HG03520 (cell line): ENCODE results near the gene TRIM13.
"Not testable (repeated sequence)": the region's sequence is repeated elsewhere in the genome, so short reads cannot be mapped to it uniquely, and the experiment has no call there.

Source experiments
- ATAC-seq: cut with Tn5 transposase; IDR thresholded peaks from one replicate; pipeline ENCODE4 v1.9.1; 2021; ENCODE audit warnings: mild to moderate bottlenecking, moderate library complexity; ENCODE audit not compliant: unreplicated experiment

TRIM13 gene, protein sequence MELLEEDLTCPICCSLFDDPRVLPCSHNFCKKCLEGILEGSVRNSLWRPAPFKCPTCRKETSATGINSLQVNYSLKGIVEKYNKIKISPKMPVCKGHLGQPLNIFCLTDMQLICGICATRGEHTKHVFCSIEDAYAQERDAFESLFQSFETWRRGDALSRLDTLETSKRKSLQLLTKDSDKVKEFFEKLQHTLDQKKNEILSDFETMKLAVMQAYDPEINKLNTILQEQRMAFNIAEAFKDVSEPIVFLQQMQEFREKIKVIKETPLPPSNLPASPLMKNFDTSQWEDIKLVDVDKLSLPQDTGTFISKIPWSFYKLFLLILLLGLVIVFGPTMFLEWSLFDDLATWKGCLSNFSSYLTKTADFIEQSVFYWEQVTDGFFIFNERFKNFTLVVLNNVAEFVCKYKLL

DNA sequence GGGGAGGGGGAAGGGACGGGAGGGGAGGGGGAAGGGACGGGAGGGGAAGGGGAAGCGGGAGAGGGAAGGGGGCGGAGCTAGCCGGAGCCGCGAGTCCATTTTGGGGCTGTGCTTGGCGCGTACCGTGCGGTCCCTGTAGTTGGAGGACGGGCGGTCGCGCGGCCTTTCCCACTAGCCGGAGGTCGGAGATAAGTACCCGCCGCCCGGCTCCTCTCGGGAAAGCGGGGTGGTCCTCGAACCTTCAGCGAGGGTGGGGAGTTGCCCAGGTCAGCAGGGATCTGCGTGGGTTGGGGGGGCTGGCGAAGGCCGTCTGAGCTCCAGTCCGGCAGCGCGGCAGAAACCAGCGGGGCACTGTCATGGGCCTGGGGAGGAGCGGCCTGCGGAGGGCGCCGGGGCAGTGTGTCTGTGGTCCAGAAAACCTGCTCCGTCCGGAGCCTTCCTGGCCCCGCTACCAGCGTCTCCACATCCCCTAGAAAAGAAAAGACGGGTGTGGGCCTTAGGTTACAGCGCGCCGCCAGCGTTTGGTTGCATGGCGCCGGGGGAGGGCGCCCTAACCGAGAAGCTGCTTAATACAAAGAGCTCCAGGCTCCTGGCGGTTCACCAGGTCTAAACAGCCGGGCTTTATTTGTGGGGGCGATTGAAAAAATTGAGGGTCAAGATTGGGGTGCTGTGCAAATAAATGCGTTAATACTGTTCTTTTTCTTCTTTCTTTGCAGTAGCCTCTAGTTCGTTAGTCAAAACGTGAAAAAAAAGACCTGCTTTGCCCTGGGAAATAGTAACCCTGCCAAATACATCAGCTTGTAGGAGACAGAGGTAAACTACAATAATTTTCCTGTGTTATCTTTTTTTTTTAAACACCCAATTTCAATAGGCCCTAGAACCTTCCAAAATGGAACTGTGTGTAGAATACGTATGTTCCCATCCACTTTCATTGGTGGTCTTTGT is at the start of gene TRIM13:
Gene TRIM13, plus strand, starts transcription at position 92 of the 945 bp plus-strand sequence. CDS start 14,899 bp downstream, outside the sequence.
- peak; percentile 74 for ATAC-seq

- not testable (repeated sequence) for ATAC-seq
Observed at GRCh38 chr13:49948777-49949270, 48.0 kb upstream of the TRIM13 start.

- ATAC-seq, result no peak
Observed at GRCh38 chr13:49951754-49952535, 44.9 kb upstream of the TRIM13 start.

DNA sequence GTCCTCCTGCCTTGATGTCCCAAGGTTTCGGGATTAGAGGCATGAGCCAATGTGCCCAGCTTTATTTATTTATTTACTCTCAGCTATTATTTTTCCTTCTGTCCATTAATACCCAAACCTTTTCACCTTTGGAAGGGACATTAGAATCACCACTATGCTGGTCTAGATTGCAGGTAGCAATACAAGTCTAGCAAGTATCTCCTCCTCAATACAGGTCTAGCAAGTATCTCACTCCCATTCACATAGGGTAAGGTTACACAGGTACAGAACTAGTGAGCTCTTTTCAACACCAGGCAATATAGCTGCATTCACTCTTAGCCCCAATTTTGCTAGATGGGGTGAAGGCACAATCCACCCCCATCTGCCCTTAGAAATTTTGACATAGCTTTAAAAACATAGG is 43.3 kb upstream of the TRIM13 start:
- no peak for ATAC-seq

GRCh38 chr13:49954674-49955455 is 42.0 kb upstream of the TRIM13 start:
- no peak for ATAC-seq

DNA sequence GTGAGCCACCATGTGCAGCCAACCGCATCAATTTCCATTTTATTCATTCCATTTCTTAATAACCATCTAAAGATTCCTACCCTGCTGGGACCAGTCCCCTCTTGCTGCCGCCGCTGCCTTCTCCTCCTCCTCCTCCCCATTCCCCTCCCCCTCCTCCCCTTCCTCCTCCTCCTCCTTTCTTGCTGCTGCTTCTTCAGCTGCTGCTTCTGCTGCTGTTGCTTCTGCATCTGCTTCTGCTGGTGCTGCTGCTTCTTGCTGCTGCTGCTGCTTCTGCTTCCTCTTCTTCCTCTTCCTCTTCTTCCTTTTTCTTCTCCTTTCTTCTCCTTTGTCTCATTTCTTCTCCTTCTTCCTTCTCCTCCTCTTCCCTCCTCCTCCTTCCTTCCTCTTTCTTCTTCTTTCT is 40.7 kb upstream of the TRIM13 start:
- no peak for ATAC-seq

DNA sequence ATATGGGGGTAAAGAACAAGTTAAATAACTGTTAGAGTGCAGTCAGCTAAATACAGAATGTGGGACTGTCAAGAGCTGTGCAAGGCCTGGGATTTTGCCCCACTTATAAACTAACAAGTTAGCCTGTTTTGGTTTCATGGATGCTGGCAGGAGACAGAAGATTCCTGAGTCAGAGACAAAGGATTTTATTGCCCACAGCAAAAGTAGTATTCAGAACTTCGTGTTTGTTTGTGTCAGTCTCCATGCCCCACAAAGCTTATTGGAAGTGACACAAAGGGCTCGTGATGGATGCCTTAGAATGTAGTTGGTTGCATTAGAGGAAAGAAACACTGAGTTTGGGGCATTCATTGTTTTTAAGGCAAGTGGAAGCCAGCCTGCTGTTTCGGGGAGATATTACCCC is 38.5 kb upstream of the TRIM13 start:
- no peak for ATAC-seq

DNA sequence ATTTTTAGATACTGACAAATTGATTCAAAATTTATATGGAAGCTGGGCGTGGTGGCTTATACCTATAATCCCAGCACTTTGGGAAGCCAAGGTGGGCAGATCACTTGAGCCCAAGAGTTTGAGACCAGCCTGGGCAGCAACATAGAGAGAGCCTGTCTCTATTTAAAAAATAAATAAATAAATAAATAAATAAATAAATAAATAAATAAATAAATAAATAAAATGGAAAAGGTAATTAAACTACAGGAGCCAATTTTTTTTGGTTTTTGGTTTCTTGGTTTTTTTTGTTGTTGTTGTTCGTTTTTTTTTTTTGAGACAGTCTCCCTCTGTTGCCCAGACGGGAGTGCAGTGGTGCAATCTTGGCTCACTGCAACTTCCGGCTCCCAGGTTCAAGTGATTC is 29.4 kb upstream of the TRIM13 start:
- ATAC-seq, result no peak

GRCh38 chr13:49972709-49973108 is 24.1 kb upstream of the TRIM13 start:
- ATAC-seq, result no peak

DNA sequence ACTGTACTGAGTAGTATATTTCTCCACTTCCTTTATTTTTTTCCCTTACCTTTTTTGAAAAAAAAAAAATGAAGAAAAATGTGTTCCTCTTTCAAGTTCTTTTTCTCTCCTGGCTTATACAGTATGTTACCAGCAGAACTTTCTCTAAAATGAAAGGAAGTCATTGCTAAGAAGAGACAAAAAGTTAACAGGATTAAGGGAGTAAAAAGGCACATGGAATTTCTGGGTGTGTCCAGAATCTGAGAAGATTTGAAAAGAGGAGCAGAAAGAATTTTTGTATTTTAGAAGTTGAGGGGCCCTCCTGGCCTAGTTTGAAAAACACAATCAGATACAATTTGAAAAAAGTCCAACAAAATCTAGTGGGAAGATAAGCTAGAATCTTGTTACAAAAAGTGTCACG is 21.0 kb upstream of the TRIM13 start:
- no peak for ATAC-seq

- peak; percentile 67 for ATAC-seq
Observed at GRCh38 chr13:49976314-49977258, 20.3 kb upstream of the TRIM13 start.

DNA sequence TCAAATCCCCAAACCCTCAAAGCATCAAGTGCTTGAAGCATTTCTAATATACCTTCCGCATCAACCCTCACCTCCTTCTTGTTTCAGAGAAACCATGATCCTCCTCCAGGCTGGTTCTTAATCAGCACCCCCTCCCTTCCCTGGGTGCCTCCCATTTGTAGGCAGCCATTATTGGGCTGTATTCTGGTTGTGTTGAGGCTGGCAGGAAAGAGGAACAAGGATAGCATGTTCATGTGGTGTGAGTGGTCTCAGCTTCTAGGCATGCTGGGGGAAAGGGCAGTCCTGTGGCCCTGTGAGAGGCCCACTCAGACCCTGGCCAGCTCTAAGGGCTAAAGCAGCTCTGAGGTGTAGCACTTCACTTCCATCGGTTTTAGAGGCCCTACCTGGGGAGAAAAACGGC is 18.9 kb upstream of the TRIM13 start:
- ATAC-seq, result no peak

- no peak for ATAC-seq
Observed at GRCh38 chr13:49980266-49980665, 16.6 kb upstream of the TRIM13 start.

DNA sequence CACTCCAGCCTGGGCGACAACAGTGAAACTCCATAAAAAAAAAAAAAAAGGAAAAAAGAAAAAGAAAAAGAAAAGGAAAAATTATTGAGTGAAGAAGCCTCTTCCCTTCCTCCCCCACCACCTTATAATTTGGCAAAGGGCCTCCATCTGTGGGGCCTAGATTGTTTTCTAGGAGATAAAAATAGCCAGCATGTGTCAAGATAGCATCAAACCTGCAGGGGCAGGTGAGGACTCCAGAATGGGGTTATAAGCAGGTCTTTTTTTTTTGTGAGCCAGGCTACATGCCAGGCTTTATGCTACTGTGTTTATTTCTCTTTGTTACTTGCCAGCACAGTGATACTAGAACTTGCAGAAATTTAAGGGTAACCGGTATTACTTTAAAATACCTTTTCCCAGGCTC is 11.7 kb upstream of the TRIM13 start:
- no peak for ATAC-seq

GRCh38 chr13:49986471-49986870 is 10.4 kb upstream of the TRIM13 start:
- ATAC-seq, result no peak

GRCh38 chr13:49990612-49991011 is 6.2 kb upstream of the TRIM13 start:
- not testable (repeated sequence) for ATAC-seq

DNA sequence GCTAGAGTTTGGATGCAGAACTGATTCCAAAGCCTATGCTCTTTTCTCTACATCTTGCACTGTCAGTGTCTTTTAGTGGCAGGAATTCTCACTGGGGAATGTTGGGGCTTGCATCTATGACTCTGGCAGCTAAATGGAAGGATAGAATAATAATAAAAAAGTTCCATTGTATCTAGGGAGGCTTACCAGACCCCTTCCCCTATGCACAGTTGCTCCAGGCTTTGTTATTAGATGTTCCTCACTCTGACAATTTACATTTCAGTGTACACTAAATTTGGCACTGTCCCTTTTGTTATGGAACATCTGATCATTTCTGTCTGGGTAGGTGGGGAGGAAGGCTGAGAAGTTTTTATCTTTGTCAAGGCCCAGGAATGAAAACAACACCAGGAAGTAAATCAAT is 3.7 kb upstream of the TRIM13 start:
- no peak for ATAC-seq

DNA sequence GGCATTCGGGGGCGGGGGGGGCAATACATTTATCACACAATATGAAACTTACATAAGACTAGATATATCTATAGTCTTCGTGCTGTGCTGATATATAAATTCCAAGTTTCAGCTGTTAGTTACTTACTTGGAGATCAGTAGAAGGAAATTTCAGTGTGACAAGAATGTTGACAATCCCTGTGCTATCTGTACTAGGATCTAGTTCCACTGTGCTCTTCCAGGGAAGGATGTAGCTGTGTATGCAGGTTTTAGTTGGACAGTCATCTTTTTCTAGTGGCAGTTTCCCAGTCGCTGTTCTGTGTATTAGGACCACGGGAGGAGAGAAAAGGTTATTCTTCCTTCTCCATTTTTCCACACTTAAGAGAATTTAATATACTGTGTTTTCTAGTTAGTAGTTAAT is 3.2 kb upstream of the TRIM13 start:
- no peak for ATAC-seq

- no peak for ATAC-seq
Observed at GRCh38 chr13:49995625-49996101, 1.2 kb upstream of the TRIM13 start.
